Measurements from ENCODE around the gene GMDS.
A peak's percentile ranks its signal among the peaks of the same experiment; 100 is the strongest.

Gene GMDS

DNA sequence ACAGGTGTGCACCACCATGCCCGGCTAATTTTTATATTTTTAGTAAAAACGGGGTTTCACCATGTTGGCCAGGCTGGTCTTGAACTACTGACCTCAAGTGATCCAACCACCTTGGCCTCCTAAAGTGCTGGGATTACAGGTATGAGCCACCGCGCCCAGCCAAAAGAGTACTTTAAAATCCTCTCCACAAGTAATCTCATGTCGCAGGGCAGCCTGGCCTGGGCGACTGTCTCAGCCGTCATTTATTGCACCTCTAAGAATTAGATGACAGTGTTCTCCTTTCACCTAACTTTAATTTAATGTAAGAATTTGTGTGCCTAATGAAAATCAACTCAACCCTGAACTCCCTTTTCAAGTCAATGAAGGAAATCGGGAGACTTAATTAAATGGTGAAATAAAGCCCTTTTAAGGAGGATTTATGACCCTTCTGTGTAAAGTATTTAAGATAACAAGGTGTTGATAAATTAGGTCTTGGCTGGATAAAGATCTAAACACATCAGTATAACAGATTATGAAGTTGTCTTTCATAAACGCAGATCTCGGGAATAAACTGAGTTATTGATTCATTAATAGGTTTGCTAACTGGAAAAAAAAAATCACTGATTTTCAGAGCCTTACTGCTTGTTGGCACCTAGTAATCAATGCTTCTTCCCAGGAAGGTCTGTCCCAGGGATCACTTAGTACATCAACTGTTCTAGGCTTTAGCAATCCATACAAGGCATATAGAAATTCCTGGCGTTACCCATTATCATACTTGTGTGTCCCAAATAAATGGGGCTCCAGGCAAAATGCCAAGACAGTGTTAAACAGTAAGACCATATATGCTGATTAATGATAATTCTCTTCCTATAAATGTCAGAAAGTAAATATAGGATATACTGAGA is 209.3 kb downstream of the GMDS start:
- no peak for DNase-seq (ENCODE audit: low read depth)

DNA sequence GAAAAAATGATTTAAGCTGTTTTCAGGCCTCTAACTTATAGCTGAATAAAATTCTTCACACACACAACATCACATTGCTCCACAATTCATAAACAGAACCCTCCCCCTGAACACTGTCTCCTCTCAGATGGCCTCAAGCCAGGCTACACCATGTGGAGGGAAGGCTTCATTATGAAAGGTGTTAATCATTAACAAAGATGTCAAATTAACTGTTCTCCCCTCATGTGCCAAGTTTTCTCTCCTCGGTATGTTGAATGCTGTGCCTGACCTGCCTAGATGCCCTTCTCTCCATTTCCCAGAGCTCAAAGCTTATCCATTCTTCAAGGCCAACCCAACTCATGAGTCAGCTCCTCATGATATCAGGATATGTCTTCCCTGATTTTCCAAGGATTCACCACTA is 210.4 kb downstream of the GMDS start:
- no peak for DNase-seq (ENCODE audit: low read depth)

GRCh38 chr6:2034256-2034655 is 211.1 kb downstream of the GMDS start:
- no peak for DNase-seq (ENCODE audit: low read depth)

DNA sequence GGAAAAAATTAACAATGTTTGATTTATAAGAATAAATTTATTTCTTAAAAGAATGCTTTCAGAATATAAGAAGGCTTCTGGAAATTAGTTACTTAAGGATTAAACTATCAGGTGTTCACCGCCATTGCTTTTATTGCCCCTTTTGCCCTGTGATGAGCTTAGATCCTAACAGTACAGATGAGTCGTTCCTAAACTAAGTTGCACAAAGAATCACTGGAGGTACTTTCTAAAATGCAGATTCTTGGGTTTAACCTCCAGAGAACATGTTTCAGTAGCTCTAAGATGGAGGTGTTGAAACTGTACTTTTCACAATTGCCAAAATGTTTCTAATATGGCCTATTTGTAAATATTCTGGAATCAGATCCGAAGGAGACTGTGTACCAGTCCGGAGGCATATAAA is 211.9 kb downstream of the GMDS start:
- no peak for DNase-seq (ENCODE audit: low read depth)

- DNase-seq (ENCODE audit: low read depth), result no peak
Observed at GRCh38 chr6:2030682-2031244, 214.6 kb downstream of the GMDS start.

DNA sequence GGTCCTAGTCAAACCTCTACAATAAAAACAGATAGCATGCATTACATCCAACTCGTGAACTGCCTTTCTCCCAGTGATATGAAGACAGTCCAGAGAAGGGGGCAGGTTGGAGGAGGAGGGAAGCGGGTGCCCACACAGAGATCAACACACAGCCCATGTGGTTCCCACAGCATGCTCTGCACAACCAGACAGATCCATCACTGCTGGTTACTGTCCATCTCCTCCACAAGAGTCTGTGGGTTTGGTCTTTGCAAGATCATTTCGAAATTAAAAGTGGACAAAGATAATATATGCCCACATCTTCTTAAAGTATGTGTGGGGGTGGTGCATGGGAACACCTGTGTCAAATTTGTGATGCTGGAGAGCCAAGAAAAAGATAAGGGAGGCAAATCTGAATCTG is 215.5 kb downstream of the GMDS start:
- no peak for DNase-seq (ENCODE audit: low read depth)

DNA sequence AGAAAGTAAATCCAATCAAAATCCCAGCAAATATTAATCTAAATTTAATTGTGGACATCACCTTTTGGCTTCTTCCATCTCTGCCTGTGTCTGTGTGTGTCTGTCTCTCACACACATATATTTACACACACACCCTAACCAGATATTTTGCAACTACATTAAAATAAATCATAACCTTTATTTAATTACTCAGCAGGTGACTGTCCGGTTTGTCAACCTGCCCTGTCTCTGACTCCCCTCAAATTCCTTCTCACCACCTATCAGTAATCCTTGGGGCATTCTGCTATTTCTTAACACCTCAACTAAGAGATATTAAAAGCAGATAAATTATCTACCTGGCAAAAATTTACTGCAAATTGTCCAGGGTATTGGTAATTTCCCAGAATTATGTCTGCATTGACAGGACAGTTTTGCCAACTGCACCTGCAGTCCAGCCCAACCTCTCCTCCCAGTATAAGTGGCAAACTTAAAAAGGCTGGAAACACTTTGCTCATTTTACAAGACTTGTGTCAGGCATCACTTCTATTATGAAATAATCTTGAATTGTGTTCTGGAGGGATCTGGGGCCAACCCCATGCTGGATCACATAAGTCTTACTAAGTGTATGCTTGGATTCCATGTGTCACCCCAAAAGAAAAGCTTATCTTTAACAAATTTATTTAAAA is 216.1 kb downstream of the GMDS start:
- DNase-seq (ENCODE audit: low read depth), result no peak

- no peak for DNase-seq (ENCODE audit: low read depth)
Observed at GRCh38 chr6:2028457-2029038, 216.9 kb downstream of the GMDS start.

GRCh38 chr6:2026133-2026532 is 219.3 kb downstream of the GMDS start:
- DNase-seq (ENCODE audit: low read depth), result no peak

GRCh38 chr6:2021713-2022125 is 223.7 kb downstream of the GMDS start:
- peak; percentile 60 for DNase-seq (ENCODE audit: low read depth)

DNA sequence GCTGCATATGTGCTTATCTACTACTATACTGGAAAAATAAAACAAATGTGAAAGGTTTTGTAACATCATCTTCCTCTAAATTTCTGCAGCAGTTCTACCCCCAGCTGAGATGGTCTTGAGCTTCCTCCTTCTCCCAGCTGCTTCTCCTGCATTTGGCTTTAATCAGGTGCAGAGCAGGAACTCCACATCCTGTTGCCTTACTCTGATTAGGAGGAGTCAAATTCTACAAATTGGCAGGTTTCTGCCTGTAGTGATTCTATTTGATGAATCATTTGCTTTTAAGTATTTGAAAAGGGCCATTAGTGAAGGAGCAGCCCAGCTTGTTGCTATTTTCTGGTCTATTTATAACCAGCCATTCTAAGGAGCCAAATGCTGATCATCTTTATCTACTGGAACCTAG is 224.5 kb downstream of the GMDS start:
- DNase-seq (ENCODE audit: low read depth), result peak; percentile 5

DNA sequence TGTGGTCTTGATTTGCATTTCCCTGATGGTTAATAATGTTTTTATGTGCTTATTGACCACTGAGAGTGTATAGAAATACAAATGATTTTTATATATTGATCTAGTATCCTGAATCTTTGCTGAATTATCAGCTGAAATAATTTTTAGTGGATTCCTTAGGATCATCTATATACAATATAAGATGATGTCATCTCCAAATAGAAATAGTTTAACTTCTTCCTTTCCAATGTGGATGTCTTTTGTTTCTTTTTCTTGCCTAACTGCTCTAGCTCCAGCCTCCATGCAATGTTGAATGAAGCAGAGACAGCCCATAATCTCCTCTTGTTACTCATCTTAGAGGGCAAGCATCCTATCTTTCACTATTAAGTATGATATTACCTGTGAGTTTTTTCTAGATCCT is 226.4 kb downstream of the GMDS start:
- DNase-seq (ENCODE audit: low read depth), result no peak

DNA sequence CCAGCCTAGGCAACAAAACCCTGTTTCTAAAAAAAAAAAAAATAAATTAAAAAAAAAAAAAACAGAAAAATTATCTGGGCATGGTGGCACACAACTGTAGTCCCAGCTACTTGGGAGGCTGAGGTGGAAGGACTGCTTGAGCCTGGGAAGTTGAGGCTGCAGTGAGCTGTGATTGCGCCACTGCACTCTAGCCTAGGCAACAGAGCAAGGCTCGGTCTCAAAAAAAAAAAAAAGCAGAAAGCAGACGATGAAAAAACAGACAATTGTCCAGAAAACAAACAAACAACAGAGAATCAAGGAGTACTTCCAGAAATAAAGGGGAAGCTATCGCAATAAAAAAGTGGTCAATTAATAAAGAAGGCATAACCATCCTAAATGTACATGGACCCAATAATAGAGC is 229.4 kb downstream of the GMDS start:
- no peak for DNase-seq (ENCODE audit: low read depth)

- no peak for DNase-seq (ENCODE audit: low read depth)
Observed at GRCh38 chr6:2008383-2008976, 236.9 kb downstream of the GMDS start.

DNA sequence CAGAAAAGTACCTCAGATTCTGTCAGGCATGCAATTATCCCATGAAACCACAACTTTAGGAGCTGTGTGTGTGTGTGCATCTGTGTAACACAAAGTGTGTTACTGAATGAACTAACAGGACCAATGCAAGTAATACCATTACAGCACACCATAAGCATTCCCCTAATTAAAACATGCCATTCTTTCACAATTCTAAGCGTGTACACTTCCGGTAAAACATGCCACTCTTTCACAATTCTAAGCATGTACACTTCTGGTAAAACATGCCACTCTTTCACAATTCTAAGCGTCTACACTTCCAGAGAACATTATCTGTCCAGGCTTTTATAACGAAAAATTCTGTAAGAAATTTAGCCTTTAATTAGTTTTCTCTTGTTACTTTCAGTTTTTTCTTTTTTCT is 238.2 kb downstream of the GMDS start:
- DNase-seq (ENCODE audit: low read depth), result no peak

DNA sequence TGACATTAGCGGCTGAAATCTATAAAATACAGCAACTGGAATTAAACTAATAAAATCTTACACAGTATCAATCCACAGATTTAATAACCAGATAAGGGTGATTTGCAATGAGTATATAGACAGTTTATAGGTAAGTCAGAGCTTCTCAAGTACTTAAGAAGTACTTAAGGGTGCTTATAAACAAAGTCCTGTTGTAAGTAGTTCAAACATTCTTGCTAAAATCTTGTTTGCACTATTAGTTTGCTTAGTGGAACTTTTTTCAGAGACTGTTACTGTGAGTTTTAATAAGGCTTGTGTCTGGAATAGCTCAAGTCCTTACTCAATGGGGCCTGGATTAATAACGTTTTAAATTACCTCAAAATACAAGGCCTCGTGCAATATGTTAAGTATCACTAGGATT is 240.5 kb downstream of the GMDS start:
- no peak for DNase-seq (ENCODE audit: low read depth)

DNA sequence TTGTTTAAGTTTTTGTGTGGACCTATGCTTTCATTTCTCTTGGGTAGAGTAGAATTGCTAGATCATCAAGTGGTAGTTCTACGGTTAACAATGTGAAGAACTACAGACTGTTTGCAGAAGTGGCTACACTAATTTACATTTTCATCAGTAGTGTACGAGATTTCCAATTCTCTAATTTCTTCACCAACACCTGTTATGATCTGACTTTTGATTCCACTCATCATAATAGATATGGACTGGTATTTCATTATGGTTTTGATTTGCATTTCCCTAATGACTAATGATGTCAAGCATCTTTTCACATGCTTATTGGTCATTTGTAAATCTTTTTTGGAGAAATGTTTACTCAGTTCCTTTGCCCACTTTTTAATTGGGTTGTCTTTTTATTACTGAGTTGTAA is 244.4 kb downstream of the GMDS start:
- DNase-seq (ENCODE audit: low read depth), result no peak

DNA sequence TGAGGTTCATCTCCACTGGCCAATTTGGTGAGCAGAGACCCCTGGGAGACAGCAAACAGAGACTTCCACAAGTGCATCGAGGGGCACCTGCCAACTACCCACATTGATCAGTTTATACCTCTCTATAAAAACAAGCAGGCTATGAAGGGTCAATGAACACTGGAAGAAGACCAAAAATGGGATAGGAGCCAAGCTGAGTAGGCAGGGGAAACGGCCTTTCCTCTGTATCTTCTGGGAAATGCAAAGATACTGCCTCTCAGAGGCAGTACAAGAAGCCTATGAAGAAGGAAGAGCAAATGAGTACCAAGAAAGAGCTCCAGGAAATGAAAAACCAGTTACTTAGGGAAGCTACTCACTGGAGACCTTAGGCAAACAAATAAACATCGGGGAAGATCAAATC is 247.7 kb downstream of the GMDS start:
- DNase-seq (ENCODE audit: low read depth), result no peak

GRCh38 chr6:1995636-1996035 is 249.8 kb downstream of the GMDS start:
- DNase-seq (ENCODE audit: low read depth), result no peak

DNA sequence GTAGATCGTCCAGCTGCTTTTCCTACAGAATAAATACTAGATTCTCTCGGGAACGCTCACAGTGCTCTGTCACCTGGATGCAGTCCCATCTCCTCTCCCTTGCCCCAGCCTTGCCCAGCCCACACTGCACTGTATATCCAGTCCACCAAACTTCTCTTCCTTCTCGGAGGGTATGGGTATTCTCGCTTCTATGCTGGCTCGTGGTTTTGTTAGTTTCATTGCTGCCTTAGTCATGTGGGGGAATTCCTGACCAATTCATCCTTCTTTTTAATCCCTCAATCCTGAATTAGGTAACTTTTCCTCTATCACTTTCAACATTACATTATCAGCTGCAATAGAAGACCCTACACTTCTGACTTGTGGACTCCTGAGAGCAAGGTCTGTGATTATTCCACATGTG is 252.4 kb downstream of the GMDS start:
- no peak for DNase-seq (ENCODE audit: low read depth)

DNA sequence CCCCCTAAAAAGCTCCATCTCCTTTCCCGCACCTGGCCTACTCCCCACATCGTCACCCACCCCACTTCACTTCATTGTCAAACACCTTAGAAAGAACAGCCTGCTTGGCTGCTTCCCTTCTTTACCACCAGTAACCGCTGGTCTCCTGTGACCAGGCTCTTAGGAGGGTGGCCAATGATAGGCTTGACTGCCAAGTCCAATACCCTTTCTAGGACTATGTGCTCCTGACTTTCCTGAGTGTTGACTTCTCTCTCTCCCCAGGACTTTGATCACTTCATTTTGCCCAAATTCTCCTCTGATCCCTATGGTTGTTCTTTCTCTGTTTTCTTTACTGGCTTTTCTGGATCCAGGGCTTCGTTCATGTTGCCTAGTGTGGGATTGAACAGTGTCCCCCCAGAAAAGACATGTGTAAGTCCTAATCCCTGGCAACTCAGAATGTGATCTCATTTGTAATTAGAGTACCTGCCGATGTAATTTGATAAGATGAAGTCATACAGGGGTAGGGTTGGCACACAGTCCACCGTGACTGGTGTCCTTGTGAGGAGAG is 254.0 kb downstream of the GMDS start:
- DNase-seq (ENCODE audit: low read depth), result no peak

DNA sequence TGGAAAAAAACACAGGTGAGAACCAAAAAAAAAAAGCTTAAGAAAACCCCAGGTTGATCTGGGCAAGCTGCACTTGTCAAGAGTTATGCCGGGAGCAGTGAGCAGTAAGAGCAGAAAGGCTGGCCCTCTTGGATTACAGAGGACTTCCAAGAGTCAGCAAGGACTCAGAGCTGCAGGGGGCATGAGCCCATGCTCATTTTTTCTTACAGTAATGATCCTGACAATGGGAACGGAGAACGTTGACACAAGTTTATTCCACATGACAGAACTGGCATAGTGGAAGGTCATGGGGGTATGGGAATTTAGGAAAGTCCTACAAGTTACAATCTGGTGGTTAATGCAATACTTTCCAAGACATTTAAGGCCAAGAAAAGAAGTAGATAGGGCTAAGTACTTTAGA is 256.6 kb downstream of the GMDS start:
- DNase-seq (ENCODE audit: low read depth), result no peak

Measured in fibroblast of the conjunctiva (primary cell).